Parathyroid adenoma (tissue), 2 donors: ENCODE data around the gene PPP2R3B.

Experiments
- H2AFZ ChIP-seq: fragments of 300-600 bp; sonication (generic); one replicate; pipeline ENCODE4 v1.7.0; 2017; ENCODE audit warnings: antibody characterized with exemption, mild to moderate bottlenecking
- H3K27ac ChIP-seq: fragments of 300-600 bp; sonication (generic); one replicate; pipeline ENCODE4 v1.7.0; 2017
- H3K27me3 ChIP-seq: fragments of 300-600 bp; sonication (generic); one replicate; pipeline ENCODE4 v1.7.0; 2017; ENCODE audit warnings: low read length; ENCODE audit not compliant: control insufficient read depth, insufficient read depth
- H3K36me3 ChIP-seq: fragments of 300-600 bp; sonication (generic); one replicate; pipeline ENCODE4 v1.7.0; 2017; ENCODE audit warnings: low read length; ENCODE audit not compliant: control insufficient read depth, insufficient read depth
- H3K4me1 ChIP-seq: fragments of 300-600 bp; sonication (generic); one replicate; pipeline ENCODE4 v1.7.0; 2017; ENCODE audit warnings: control low read depth
- H3K4me2 ChIP-seq: fragments of 300-600 bp; sonication (generic); one replicate; pipeline ENCODE4 v1.7.0; 2017; ENCODE audit warnings: low read length
- H3K4me3 ChIP-seq: fragments of 300-600 bp; sonication (generic); one replicate; pipeline ENCODE4 v1.7.0; 2017; ENCODE audit warnings: low read depth, low read length
- H3K79me2 ChIP-seq: fragments of 300-600 bp; sonication (generic); one replicate; pipeline ENCODE4 v1.7.0; 2017; ENCODE audit warnings: control low read depth
- H3K9ac ChIP-seq: fragments of 300-600 bp; sonication (generic); one replicate; pipeline ENCODE4 v1.7.0; 2017; ENCODE audit warnings: mild to moderate bottlenecking
- H3K9me3 ChIP-seq: fragments of 300-600 bp; sonication (generic); one replicate; pipeline ENCODE4 v1.7.0; 2017; ENCODE audit warnings: low read length; ENCODE audit not compliant: control insufficient read depth
- CTCF ChIP-seq: fragments of 300-600 bp; sonication (generic); IDR thresholded peaks from one replicate; pipeline ENCODE4 v1.7.0; 2017; ENCODE audit warnings: antibody characterized with exemption, mild to moderate bottlenecking
- donor health status: primary hyperparathyroidism.

PPP2R3B gene

GRCh38 chrX:371907-372306, 14.8 kb downstream of the PPP2R3B start:
- no peaks in the 10 kb centered on the region for H3K27me3 ChIP-seq
- no peaks in the 10 kb centered on the region for H3K9me3 ChIP-seq
- no peak overlapping the region for H3K9ac ChIP-seq
- H3K79me2 ChIP-seq = no peaks in the 10 kb centered on the region
- H3K4me3 ChIP-seq = no peak overlapping the region
- no peak for TF ChIP-seq CTCF
- H2AFZ ChIP-seq = no peak overlapping the region
- H3K4me1 ChIP-seq = no peaks in the 10 kb centered on the region
- no peak overlapping the region for H3K27ac ChIP-seq
- no peak overlapping the region for H3K4me2 ChIP-seq
- no peaks in the 10 kb centered on the region for H3K36me3 ChIP-seq

- Histone ChIP-seq H3K27ac (no peak overlapping the region), H3K9ac (no peak overlapping the region), H3K9me3 (no peaks in the 10 kb centered on the region), H3K27me3 (no peaks in the 10 kb centered on the region), H2AFZ (no peak overlapping the region), H3K36me3 (no peaks in the 10 kb centered on the region), H3K79me2 (no peaks in the 10 kb centered on the region), H3K4me1 (no peaks in the 10 kb centered on the region), H3K4me2 (no peak overlapping the region), H3K4me3 (no peak overlapping the region)
- TF ChIP-seq CTCF = no peak
Observed at GRCh38 chrX:370963-371745, 15.6 kb downstream of the PPP2R3B start.

- H3K4me2 ChIP-seq = no peak overlapping the region
- TF ChIP-seq CTCF = no peak
- H3K27me3 ChIP-seq = no peaks in the 10 kb centered on the region
- no peak overlapping the region for H3K27ac ChIP-seq
- H3K9me3 ChIP-seq = no peaks in the 10 kb centered on the region
- H3K79me2 ChIP-seq = no peaks in the 10 kb centered on the region
- no peak overlapping the region for H3K9ac ChIP-seq
- H3K4me1 ChIP-seq = no peaks in the 10 kb centered on the region
- no peak overlapping the region for H2AFZ ChIP-seq
- no peaks in the 10 kb centered on the region for H3K36me3 ChIP-seq
- H3K4me3 ChIP-seq = no peak overlapping the region
Observed at GRCh38 chrX:370244-370962, 16.3 kb downstream of the PPP2R3B start.

- H3K27ac ChIP-seq = no peak overlapping the region
- no peak overlapping the region for H3K4me2 ChIP-seq
- no peaks in the 10 kb centered on the region for H3K79me2 ChIP-seq
- no peaks in the 10 kb centered on the region for H3K36me3 ChIP-seq
- no peak overlapping the region for H2AFZ ChIP-seq
- H3K4me1 ChIP-seq = no peaks in the 10 kb centered on the region
- no peak overlapping the region for H3K4me3 ChIP-seq
- TF ChIP-seq CTCF = no peak
- no peaks in the 10 kb centered on the region for H3K9me3 ChIP-seq
- H3K27me3 ChIP-seq = no peaks in the 10 kb centered on the region
- no peak overlapping the region for H3K9ac ChIP-seq
Observed at GRCh38 chrX:369563-370101, 17.1 kb downstream of the PPP2R3B start.
